NK-92 (cell line): Measurements from ENCODE around the gene GRIA1.
"Not testable (repeated sequence)": the region's sequence is repeated elsewhere in the genome, so short reads cannot be mapped to it uniquely, and the experiment has no call there.

Experiments
- DNase-seq: peaks from one replicate; lab custom pipeline; 2025; ENCODE audit not compliant: unreplicated experiment; lab: John Stamatoyannopoulos, UW

The GRIA1 gene

DNA sequence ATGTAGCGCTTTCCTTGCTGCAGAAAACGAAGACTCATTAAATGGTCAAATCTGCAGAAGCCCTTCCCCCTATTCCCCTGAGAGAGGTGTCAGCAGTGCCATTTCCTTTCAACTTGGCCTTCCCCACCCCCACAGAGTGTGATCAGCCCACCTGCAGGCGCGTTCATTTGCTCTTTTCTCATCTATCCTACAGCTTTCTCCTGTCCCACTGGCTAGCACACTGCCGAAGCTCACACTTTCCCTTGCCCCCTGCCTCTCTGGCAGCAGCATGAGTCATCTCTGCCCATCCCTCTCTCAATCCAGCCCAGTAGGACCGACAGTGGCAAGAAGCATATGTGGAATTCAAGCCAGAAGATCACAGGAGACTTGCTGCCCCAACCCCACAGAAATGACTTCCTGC lies 334.4 kb downstream of the GRIA1 start:
- DNase-seq: no peak

DNA sequence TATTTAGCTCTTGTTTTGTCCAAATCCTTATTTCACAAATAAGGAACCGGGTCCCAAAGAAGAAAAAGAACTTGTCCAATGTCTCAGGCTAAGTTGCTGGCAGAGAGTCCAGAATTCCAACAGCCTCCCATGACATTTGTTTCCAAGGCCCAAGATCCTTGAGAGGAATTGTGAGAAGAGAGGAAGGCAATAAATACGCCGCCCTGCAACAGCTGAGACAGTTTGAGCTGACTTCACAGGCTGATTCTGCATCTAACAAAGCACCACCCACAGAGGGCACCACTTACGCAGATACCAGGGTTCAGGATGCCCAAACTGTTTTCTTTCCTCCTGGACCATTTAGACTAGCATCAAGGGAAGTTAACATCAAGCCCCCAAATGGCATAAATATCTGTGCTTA lies 336.9 kb downstream of the GRIA1 start:
- DNase-seq: no peak

DNA sequence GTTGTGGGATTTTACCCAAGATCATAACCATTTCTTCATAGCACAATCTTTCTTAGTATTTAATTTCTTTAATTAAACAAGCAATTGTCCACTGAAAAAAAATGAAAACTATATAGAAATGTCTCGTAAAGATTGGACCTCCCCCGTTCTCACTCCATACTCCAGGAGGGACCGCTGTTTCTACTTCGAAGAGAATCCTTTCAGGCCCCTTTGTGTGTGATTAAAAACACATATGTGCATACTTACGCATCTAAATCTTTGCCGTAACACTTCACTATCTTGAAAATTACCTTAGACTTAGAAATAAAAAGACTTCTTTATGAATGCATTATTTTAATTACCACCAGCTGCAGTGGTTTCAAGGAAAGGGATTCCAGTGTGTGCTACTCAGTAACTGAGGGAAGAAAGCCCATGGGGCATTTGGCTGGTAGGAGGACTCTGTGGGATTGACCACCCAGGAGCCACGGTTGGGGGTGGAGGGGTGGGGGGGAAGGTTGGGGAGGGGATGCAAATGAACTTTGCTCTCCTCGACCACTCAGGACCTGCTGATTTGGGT lies 339.1 kb downstream of the GRIA1 start:
- no peak for DNase-seq

DNA sequence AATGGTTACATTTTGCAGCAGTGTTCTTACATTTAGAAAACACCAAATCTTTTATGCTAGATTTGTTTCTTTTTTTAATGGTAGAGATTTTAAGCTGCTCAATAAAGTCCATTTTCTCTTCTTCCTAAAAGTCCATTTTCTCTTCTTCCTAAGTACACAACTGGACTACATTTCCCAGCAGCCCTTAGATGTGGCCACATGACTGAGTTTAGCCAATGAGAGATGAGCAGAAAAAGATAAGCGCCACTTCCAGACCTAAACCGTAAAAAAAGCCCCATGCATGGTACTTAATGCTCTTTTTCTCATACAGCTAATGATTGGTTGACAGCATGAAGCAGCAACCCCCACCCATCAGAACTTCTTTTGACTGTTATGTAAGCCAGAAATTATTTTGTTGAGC lies 341.5 kb downstream of the GRIA1 start:
- DNase-seq: no peak

DNA sequence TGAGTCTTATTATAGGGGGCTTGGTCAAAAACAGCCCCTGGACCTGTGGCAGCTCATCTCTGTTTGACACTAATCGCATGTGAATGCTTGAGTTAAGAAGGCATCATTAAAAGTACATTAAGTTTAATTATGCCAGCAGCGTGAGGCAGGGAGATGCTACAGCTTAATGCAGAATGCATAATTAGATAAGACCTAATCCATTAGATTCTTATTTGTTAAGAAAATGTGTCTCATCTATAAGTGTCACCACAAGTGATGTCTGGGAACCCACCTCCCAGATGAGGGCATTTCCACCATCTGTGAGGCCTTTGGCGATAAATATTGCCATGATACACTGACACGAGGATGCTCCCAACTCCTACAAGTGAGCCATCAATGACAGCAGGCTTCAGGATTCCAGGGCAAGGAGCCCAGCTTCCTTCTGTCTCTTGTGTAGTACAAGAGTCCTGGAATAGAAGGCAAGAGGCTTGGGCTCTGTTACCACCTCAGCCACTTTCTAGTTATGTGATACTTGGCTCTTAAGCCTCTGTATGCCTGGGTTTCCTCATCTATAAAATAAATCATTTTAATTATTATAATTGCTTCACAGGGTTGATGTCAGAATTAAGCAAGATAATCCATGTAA lies 345.5 kb downstream of the GRIA1 start:
- no peak for DNase-seq

DNA sequence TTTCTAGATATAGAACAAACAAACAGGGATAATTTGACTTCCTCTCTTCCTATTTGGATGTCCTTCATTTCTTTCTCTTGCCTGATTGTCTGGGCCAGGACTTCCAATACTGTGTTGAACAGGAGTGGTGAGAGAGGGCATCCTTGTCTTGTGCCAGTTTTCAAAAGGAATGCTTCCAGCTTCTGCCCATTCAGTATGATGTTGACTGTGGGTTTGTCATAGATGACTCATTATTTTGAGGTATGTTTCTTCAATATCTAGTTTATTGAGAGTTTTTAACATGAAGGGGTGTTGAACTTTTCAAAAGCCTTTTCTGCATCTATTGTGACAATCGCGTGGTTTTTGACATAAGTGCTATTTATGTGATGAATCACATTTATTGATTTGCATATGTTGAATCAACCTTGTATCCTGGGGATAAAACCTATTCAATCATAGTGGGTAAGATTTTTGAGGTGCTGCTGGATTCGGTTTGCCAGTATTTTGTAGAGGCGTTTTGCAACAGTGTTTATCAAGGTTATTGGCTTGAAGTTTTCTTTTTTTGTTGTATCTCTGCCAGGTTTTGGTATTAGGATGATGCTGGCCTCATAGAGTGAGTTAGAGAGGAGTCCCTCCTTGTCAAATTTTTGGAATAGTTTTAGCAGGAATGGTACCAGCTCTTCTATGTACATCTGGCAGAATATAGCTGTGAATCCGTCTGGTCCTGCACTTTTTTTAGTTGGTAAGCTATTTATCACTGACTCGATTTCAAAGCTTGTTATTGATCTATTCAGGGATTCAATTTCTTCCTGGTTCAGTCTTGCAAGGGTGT lies 359.0 kb downstream of the GRIA1 start:
- not testable (repeated sequence) for DNase-seq

DNA sequence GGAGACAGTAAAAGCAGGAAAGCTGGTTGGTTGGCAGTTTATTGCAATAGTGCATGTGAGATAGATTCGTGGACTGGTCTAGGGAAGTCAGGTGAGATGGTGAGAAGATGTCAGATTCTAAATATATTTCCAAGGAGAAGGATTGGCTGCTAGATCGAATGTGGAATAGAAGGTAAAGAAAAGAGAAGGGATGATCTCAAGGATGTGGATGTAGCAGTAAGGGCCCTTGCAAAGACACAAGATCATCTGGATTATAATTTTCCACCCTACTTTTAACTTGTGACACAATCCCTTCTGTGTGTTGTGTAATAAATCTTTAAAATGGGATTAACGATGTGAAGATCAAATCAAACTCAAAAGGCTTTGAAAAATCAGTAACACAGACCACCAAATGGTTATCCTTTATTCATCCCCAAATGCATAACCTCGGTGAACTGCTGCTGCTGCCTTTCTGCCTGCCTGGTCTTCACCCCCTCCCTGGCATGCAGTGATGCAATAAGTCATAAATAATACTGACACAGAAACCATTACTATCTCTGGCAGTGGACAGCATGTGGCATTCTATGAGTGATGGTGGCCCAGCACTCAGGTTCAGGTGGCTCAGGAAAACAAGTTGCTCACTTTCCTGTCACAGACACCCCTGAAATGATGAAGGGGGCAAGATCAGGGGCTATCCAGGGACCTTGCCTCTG lies 369.9 kb downstream of the GRIA1 start:
- no peak for DNase-seq

DNA sequence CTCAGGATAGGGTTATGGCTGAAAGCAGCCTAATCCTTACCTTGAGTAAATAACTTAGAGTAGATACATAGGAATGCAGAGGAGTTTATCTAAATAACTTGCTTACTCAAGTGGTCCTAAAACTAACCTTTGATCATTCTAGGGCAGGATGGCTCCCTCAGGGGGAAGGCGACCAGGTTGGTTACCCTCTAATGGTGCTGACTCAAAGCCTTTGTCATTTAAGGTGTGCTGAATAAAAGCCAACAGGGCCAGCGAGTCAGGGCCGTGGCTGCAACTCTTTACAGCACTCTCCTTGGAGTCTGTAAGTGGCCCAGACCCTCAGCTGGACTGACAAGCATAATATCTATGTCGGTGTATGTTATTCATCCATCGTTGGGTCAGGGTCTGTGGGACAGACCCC lies 372.4 kb downstream of the GRIA1 start:
- not testable (repeated sequence) for DNase-seq
